MM.1S (cell line): ENCODE measurements around the gene C19orf25.

Experiments
- EZH2 ChIP-seq: fragments of 300-600 bp; sonication (generic); optimal IDR thresholded peaks from 2 replicates; pipeline ENCODE3; 2017; ENCODE audit warnings: low read depth, mild to moderate bottlenecking, antibody characterized with exemption, low read length, mixed read lengths
- EZH2phosphoT487 ChIP-seq: fragments of 300-600 bp; sonication (generic); IDR thresholded peaks from 2 replicates; pipeline ENCODE4 v1.6.1; 2018; ENCODE audit warnings: antibody characterized with exemption, low read length
- TF ChIP-seq, protein P1 (sequence below): fragments of 300-600 bp; sonication (generic); IDR thresholded peaks from 2 replicates; pipeline ENCODE4 v1.5.1; 2016; ENCODE audit warnings: antibody characterized with exemption, low read length, mixed read lengths

DNA sequence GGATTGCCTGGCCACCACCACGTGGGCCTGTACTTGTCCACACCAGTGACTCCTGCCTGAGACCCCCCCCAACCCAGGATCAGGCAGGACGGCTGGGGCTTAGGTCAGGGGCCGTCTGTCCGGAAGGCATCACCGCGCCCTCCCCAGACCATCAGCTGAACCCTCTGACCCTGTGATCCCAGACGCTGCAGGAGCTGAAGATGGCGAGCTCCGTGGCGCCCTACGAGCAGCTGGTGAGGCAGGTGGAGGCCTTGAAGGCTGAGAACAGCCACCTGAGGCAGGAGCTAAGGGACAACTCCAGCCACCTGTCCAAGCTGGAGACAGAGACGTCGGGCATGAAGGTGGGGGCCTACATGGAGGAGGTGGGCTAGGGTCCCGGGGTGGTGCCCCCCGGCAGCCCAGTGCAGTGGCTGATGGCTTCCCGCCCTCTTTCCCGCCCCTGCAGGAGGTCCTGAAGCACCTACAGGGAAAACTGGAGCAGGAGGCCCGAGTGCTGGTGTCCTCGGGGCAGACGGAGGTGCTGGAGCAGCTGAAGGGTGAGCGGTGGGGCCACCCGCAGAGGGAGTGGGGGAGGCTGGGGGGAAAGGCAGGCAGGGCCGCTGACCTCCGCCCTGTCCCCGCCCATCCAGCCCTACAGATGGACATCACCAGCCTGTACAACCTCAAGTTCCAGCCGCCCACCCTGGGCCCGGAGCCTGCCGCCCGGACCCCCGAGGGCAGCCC lies 26.1 kb downstream of the C19orf25 start:
- TF ChIP-seq, protein P1, sequence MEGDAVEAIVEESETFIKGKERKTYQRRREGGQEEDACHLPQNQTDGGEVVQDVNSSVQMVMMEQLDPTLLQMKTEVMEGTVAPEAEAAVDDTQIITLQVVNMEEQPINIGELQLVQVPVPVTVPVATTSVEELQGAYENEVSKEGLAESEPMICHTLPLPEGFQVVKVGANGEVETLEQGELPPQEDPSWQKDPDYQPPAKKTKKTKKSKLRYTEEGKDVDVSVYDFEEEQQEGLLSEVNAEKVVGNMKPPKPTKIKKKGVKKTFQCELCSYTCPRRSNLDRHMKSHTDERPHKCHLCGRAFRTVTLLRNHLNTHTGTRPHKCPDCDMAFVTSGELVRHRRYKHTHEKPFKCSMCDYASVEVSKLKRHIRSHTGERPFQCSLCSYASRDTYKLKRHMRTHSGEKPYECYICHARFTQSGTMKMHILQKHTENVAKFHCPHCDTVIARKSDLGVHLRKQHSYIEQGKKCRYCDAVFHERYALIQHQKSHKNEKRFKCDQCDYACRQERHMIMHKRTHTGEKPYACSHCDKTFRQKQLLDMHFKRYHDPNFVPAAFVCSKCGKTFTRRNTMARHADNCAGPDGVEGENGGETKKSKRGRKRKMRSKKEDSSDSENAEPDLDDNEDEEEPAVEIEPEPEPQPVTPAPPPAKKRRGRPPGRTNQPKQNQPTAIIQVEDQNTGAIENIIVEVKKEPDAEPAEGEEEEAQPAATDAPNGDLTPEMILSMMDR = no peak
- no peak for TF ChIP-seq EZH2phosphoT487
- no peak for TF ChIP-seq EZH2
